ENCODE results near the gene ANKRD10. TPM values are rescaled to one million over a fixed set of nuclear protein-coding genes. Genes with fewer than 3 reads are reported as not detected.

Gene ANKRD10
- total RNA-seq, 1 donor from 2014 or later = 157 TPM

DNA sequence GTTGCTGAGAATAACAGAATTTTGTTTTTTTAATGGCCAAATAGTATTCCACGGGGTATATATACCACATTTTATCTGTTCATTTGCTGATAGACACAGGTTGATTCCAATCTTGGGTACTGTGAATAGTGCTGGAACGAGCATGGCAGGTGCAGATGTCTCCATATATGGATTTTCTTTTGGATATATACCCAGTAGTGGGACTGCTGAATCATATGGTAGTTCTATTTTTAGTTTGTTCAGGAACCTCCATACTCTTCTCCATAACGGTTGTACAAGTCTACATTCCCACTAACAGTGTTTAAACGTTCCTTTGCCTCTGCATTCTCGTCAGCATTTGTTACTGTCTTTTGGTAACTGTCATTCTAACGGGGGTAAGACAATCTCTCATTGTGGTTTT, 17.3 kb downstream of the ANKRD10 start:
- H3K27ac Mint-ChIP-seq (ENCODE audit: unreplicated experiment) = no peak overlapping the region
- H3K27me3 Mint-ChIP-seq (ENCODE audit: low read depth, unreplicated experiment) = no peaks in the 10 kb centered on the region
- Histone ChIP-seq H3K4me2 (ENCODE audit: low read length) (no peak overlapping the region), H3K27ac (ENCODE audit: low read depth, low read length) (no peak overlapping the region), H3K9me3 (ENCODE audit: insufficient read depth, low read depth, low read length) (no peaks in the 10 kb centered on the region), H3K79me2 (ENCODE audit: insufficient read depth, low read length) (peaks cover 46% of the 10 kb centered on the region), H4K20me1 (ENCODE audit: insufficient read depth, low read length) (peaks cover 26% of the 10 kb centered on the region), H2AFZ (ENCODE audit: low read depth, low read length) (no peak overlapping the region), H3K4me1 (ENCODE audit: insufficient read depth, low read length) (peaks cover 1% of the 10 kb centered on the region), H3K4me3 (ENCODE audit: insufficient read depth, low read depth, low read length) (no peak overlapping the region), H3K36me3 (ENCODE audit: insufficient read depth, low read length) (peaks cover 25% of the 10 kb centered on the region), H3K27me3 (ENCODE audit: insufficient read depth, low read length) (no peaks in the 10 kb centered on the region), H3K9ac (ENCODE audit: low read length) (no peak overlapping the region)
- no peaks in the 10 kb centered on the region for H3K9me3 Mint-ChIP-seq (ENCODE audit: unreplicated experiment)
- no peak for TF ChIP-seq EZH2 (IDR thresholded peaks at IDR 0.05; ENCODE audit: insufficient read depth, low read length)
- TF ChIP-seq CTCF (IDR thresholded peaks at IDR 0.05; ENCODE audit: insufficient read depth, low read depth, low read length) = no peak
- H3K36me3 Mint-ChIP-seq (ENCODE audit: low read depth, unreplicated experiment) = peaks cover 1% of the 10 kb centered on the region
- no peak overlapping the region for H3K4me3 Mint-ChIP-seq (ENCODE audit: unreplicated experiment)
- no peak for FAIRE-seq
- H3K4me1 Mint-ChIP-seq (ENCODE audit: low read depth, unreplicated experiment) = peaks cover 9% of the 10 kb centered on the region
- DNase-seq (ENCODE audit: low read depth) = no peak

GRCh38 chr13:110897014-110897413, 17.9 kb downstream of the ANKRD10 start:
- peaks cover 25% of the 10 kb centered on the region for H3K36me3 ChIP-seq (ENCODE audit: insufficient read depth, low read length)
- H3K79me2 ChIP-seq (ENCODE audit: insufficient read depth, low read length) = peaks cover 41% of the 10 kb centered on the region
- DNase-seq (ENCODE audit: low read depth) = no peak
- Mint-ChIP-seq H3K27me3 (ENCODE audit: low read depth, unreplicated experiment) (no peaks in the 10 kb centered on the region), H3K27ac (ENCODE audit: unreplicated experiment) (no peak overlapping the region), H3K4me3 (ENCODE audit: unreplicated experiment) (no peak overlapping the region), H3K9me3 (ENCODE audit: unreplicated experiment) (no peaks in the 10 kb centered on the region), H3K36me3 (ENCODE audit: low read depth, unreplicated experiment) (peaks cover 1% of the 10 kb centered on the region), H3K4me1 (ENCODE audit: low read depth, unreplicated experiment) (peaks cover 9% of the 10 kb centered on the region)
- no peak overlapping the region for H3K27ac ChIP-seq (ENCODE audit: low read depth, low read length)
- H2AFZ ChIP-seq (ENCODE audit: low read depth, low read length) = no peak overlapping the region
- H4K20me1 ChIP-seq (ENCODE audit: insufficient read depth, low read length) = peaks cover 23% of the 10 kb centered on the region
- FAIRE-seq = no peak
- H3K27me3 ChIP-seq (ENCODE audit: insufficient read depth, low read length) = no peaks in the 10 kb centered on the region
- no peak for TF ChIP-seq CTCF (IDR thresholded peaks at IDR 0.05; ENCODE audit: insufficient read depth, low read depth, low read length)
- no peak for TF ChIP-seq EZH2 (IDR thresholded peaks at IDR 0.05; ENCODE audit: insufficient read depth, low read length)
- no peak overlapping the region for H3K4me2 ChIP-seq (ENCODE audit: low read length)
- H3K9me3 ChIP-seq (ENCODE audit: insufficient read depth, low read depth, low read length) = no peaks in the 10 kb centered on the region
- no peaks in the 10 kb centered on the region for H3K4me1 ChIP-seq (ENCODE audit: insufficient read depth, low read length)
- no peak overlapping the region for H3K9ac ChIP-seq (ENCODE audit: low read length)
- H3K4me3 ChIP-seq (ENCODE audit: insufficient read depth, low read depth, low read length) = no peak overlapping the region

- no peak overlapping the region for H3K4me3 ChIP-seq (ENCODE audit: insufficient read depth, low read depth, low read length)
- Mint-ChIP-seq H3K9me3 (ENCODE audit: unreplicated experiment) (no peaks in the 10 kb centered on the region), H3K36me3 (ENCODE audit: low read depth, unreplicated experiment) (peaks cover 1% of the 10 kb centered on the region), H3K4me3 (ENCODE audit: unreplicated experiment) (no peak overlapping the region), H3K27ac (ENCODE audit: unreplicated experiment) (no peak overlapping the region), H3K27me3 (ENCODE audit: low read depth, unreplicated experiment) (no peaks in the 10 kb centered on the region), H3K4me1 (ENCODE audit: low read depth, unreplicated experiment) (peaks cover 8% of the 10 kb centered on the region)
- H2AFZ ChIP-seq (ENCODE audit: low read depth, low read length) = no peak overlapping the region
- peaks cover 24% of the 10 kb centered on the region for H3K36me3 ChIP-seq (ENCODE audit: insufficient read depth, low read length)
- no peak overlapping the region for H3K9ac ChIP-seq (ENCODE audit: low read length)
- no peak for FAIRE-seq
- no peaks in the 10 kb centered on the region for H3K9me3 ChIP-seq (ENCODE audit: insufficient read depth, low read depth, low read length)
- H3K79me2 ChIP-seq (ENCODE audit: insufficient read depth, low read length) = peaks cover 21% of the 10 kb centered on the region
- H3K27ac ChIP-seq (ENCODE audit: low read depth, low read length) = no peak overlapping the region
- H4K20me1 ChIP-seq (ENCODE audit: insufficient read depth, low read length) = peaks cover 17% of the 10 kb centered on the region
- DNase-seq (ENCODE audit: low read depth) = no peak
- no peak overlapping the region for H3K4me2 ChIP-seq (ENCODE audit: low read length)
- no peak for TF ChIP-seq EZH2 (IDR thresholded peaks at IDR 0.05; ENCODE audit: insufficient read depth, low read length)
- TF ChIP-seq CTCF (IDR thresholded peaks at IDR 0.05; ENCODE audit: insufficient read depth, low read depth, low read length) = no peak
- no peaks in the 10 kb centered on the region for H3K4me1 ChIP-seq (ENCODE audit: insufficient read depth, low read length)
- no peaks in the 10 kb centered on the region for H3K27me3 ChIP-seq (ENCODE audit: insufficient read depth, low read length)
Observed at GRCh38 chr13:110894086-110894485, 20.8 kb downstream of the ANKRD10 start.
